Liver (tissue), 9 donors: Measurements from ENCODE around the gene FAM181A. TPM values are rescaled to one million over a fixed set of nuclear protein-coding genes. Genes with fewer than 3 reads are reported as not detected.

Experiments
- DNase-seq: peaks from one replicate; pipeline ENCODE4 v3.0.0-alpha.2; 2017; ENCODE audit warnings: low spot score
- H3K27ac ChIP-seq, 2 donors: one replicate each; pipeline ENCODE4 v1.7.0; 2013; ENCODE audit warnings: inconsistent platforms in 2 of 2, low read length in 2 of 2, control low read depth in 1 of 2, low read depth in 1 of 2, mild to moderate bottlenecking in 1 of 2
- H3K27me3 ChIP-seq, 4 donors: one replicate each; pipeline versions ENCODE4 v1.6.1 to v1.7.0; 2013; ENCODE audit warnings: low read length in 3 of 4, inconsistent platforms in 1 of 4, mild to moderate bottlenecking in 1 of 4, moderate library complexity in 1 of 4; ENCODE audit not compliant: control insufficient read depth in 4 of 4, insufficient read depth in 4 of 4
- H3K36me3 ChIP-seq, 4 donors: one replicate each; pipeline versions ENCODE4 v1.6.1 to v1.7.0; 2013; ENCODE audit warnings: low read length in 3 of 4, mild to moderate bottlenecking in 3 of 4, low read depth in 1 of 4, moderate library complexity in 1 of 4; ENCODE audit not compliant: control insufficient read depth in 4 of 4, insufficient read depth in 3 of 4
- H3K4me1 ChIP-seq, 4 donors: one replicate each; pipeline versions ENCODE4 v1.6.1 to v1.7.0; 2013; ENCODE audit warnings: low read length in 3 of 4, mild to moderate bottlenecking in 3 of 4, moderate library complexity in 1 of 4; ENCODE audit not compliant: control insufficient read depth in 4 of 4, insufficient read depth in 4 of 4
- H3K4me3 ChIP-seq, 3 donors: one replicate each; pipeline versions ENCODE4 v1.6.1 to v1.7.0; 2013; ENCODE audit warnings: low read length in 3 of 3, control low read depth in 1 of 3, low read depth in 1 of 3, mild to moderate bottlenecking in 1 of 3
- H3K9ac ChIP-seq, 2 donors: one replicate each; pipeline ENCODE4 v1.7.0; 2013; ENCODE audit warnings: low read length in 2 of 2, mild to moderate bottlenecking in 2 of 2, moderate library complexity in 2 of 2, control low read depth in 1 of 2, low read depth in 1 of 2
- H3K9me3 ChIP-seq, 4 donors: one replicate each; pipeline versions ENCODE4 v1.6.1 to v1.7.0; 2013; ENCODE audit warnings: low read length in 3 of 4; ENCODE audit not compliant: control insufficient read depth in 4 of 4
- FOXA1 ChIP-seq: IDR thresholded peaks from 2 replicates; pipeline ENCODE4 v1.6.1; 2016; ENCODE audit warnings: antibody characterized with exemption
- FOXA2 ChIP-seq: IDR thresholded peaks from 2 replicates; pipeline ENCODE4 v1.6.1; 2016; ENCODE audit warnings: antibody characterized with exemption
- GABPA ChIP-seq, 2 donors: IDR thresholded peaks in 1 of 2; conservative IDR thresholded peaks in 1 of 2; 2 replicates each; pipeline ENCODE4 v1.6.1; 2016; ENCODE audit warnings: antibody characterized with exemption in 2 of 2, mild to moderate bottlenecking in 1 of 2, moderate library complexity in 1 of 2
- HNF4A ChIP-seq, 2 donors: conservative IDR thresholded peaks; 2 replicates each; pipeline ENCODE4 v1.6.1; 2016; ENCODE audit warnings: antibody characterized with exemption in 2 of 2, mild to moderate bottlenecking in 2 of 2
- JUND ChIP-seq, 2 donors: IDR thresholded peaks; 2 replicates each; pipeline ENCODE4 v1.6.1; 2016; ENCODE audit warnings: antibody characterized with exemption in 2 of 2
- NR2F2 ChIP-seq: IDR thresholded peaks from 2 replicates; pipeline ENCODE4 v1.6.1; 2016; ENCODE audit warnings: antibody characterized with exemption
- RAD21 ChIP-seq, 2 donors: IDR thresholded peaks; 2 replicates each; pipeline ENCODE4 v1.6.1; 2016; ENCODE audit warnings: antibody characterized with exemption in 2 of 2, mild to moderate bottlenecking in 2 of 2
- RXRA ChIP-seq, 2 donors: IDR thresholded peaks; 2 replicates each; pipeline ENCODE4 v1.6.1; 2017 to 2018; ENCODE audit warnings: antibody characterized with exemption in 2 of 2, mild to moderate bottlenecking in 1 of 2
- SP1 ChIP-seq: IDR thresholded peaks from 2 replicates; pipeline ENCODE4 v1.6.1; 2018; ENCODE audit warnings: antibody characterized with exemption, mild to moderate bottlenecking
- TAF1 ChIP-seq: conservative IDR thresholded peaks from 2 replicates; pipeline ENCODE4 v1.6.1; 2016; ENCODE audit warnings: antibody characterized with exemption, mild to moderate bottlenecking
- WGBS: extraction: QIAGEN DNeasy Blood & Tissue Kit; methylation state at CpG from one replicate; pipeline ENCODE4 v1.1.7; 2013; 5-methylcytosine and 5-hydroxymethylcytosine counted together
- polyA plus RNA-seq, 2 donors: library from polyadenylated mRNA; stranded (reverse) in 1 of 2; unstranded in 1 of 2; fragments of 200-250 nt in 1 of 2; fragments of >200 nt in 1 of 2; fragmentation: Nextera tagmentation in 1 of 2; extraction: Ambion mirVana in 1 of 2; gene quantifications; one replicate each; pipeline versions ENCODE4 v1.2.1 to v1.2.3, GENCODE V29; 2013 to 2015
- total RNA-seq, 2 donors: library from RNA; depleted of rRNA; stranded (reverse); fragments of >200 nt; gene quantifications; one replicate each; pipeline ENCODE4 v1.2.3, GENCODE V29; 2014
- TF ChIP-seq, protein P1 (sequence below): fragments of 150-350 bp; IDR thresholded peaks from 2 replicates; pipeline ENCODE4 v1.5.1; 2017; ENCODE audit warnings: improper control_type of control experiment, low read depth, low read length; ENCODE audit not compliant: missing input control
- TF ChIP-seq, protein P2 (sequence below): IDR thresholded peaks from 2 replicates; pipeline ENCODE4 v1.6.1; 2016; ENCODE audit warnings: antibody characterized with exemption
- TF ChIP-seq, protein P3 (sequence below): IDR thresholded peaks from 2 replicates; pipeline ENCODE4 v1.6.1; 2016; ENCODE audit warnings: antibody characterized with exemption, mild to moderate bottlenecking
- TF ChIP-seq, protein P4 (sequence below): IDR thresholded peaks from 2 replicates; pipeline ENCODE4 v1.6.1; 2016; ENCODE audit warnings: antibody characterized with exemption
- donor health status: healthy.
- donor health status: healthy.
- donor health status: healthy.
- donor health status: healthy.
- donor health status: healthy.

The FAM181A gene
- total and polyA plus RNA-seq, 4 donors, result not detected

DNA sequence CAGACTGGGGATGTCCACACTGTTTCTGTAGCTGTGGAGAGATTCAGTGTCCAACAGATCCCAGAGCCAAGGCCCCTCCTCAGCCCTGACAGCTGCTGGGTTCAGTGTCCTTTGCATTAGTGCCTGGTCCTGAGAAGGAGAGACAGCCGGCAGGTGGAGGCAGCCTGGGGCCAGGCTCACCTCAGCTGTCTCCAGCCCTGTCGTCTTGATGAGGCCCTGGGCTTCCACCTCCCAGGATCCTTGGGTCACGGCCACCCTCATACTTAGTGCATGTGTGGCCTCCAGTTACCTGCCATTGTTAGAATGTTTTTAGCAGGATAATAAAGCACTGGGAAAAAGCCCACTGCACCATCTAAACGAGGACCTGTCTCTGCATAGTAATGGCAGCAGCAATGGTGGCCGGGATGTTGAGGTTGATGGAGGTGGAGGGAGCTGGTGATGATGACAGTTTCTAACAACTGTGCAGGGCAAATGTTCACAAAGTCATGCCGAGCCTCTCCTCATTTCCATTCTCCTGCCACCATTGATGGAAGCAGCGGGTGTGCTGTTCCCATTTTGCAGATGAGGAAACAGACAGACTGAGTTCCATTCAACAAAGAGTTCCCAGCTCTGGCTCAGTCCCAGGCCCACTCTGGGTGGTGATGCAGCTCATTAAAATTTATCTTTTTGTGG, 31.6 kb downstream of the FAM181A start:
- H3K27me3 ChIP-seq, result no peaks in the 10 kb centered on the region
- H3K9ac ChIP-seq, result no peak overlapping the region
- H3K36me3 ChIP-seq, result no peaks in the 10 kb centered on the region
- H3K27ac ChIP-seq, result peak overlapping the region in 1 of 2 donors; percentile 23
- H3K9me3 ChIP-seq, result no peaks in the 10 kb centered on the region
- DNase-seq, result no peak
- no peak for TF ChIP-seq HNF4A (conservative IDR thresholded peaks at IDR 0.05)
- TF ChIP-seq, protein P1, sequence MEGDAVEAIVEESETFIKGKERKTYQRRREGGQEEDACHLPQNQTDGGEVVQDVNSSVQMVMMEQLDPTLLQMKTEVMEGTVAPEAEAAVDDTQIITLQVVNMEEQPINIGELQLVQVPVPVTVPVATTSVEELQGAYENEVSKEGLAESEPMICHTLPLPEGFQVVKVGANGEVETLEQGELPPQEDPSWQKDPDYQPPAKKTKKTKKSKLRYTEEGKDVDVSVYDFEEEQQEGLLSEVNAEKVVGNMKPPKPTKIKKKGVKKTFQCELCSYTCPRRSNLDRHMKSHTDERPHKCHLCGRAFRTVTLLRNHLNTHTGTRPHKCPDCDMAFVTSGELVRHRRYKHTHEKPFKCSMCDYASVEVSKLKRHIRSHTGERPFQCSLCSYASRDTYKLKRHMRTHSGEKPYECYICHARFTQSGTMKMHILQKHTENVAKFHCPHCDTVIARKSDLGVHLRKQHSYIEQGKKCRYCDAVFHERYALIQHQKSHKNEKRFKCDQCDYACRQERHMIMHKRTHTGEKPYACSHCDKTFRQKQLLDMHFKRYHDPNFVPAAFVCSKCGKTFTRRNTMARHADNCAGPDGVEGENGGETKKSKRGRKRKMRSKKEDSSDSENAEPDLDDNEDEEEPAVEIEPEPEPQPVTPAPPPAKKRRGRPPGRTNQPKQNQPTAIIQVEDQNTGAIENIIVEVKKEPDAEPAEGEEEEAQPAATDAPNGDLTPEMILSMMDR, result no peak
- TF ChIP-seq RAD21 (IDR thresholded peaks at IDR 0.05), result no peak
- no peak for TF ChIP-seq FOXA2
- no peak for TF ChIP-seq RXRA (IDR thresholded peaks at IDR 0.05)
- TF ChIP-seq, protein P2, sequence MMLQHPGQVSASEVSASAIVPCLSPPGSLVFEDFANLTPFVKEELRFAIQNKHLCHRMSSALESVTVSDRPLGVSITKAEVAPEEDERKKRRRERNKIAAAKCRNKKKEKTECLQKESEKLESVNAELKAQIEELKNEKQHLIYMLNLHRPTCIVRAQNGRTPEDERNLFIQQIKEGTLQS, result no peak
- TF ChIP-seq, protein P3, sequence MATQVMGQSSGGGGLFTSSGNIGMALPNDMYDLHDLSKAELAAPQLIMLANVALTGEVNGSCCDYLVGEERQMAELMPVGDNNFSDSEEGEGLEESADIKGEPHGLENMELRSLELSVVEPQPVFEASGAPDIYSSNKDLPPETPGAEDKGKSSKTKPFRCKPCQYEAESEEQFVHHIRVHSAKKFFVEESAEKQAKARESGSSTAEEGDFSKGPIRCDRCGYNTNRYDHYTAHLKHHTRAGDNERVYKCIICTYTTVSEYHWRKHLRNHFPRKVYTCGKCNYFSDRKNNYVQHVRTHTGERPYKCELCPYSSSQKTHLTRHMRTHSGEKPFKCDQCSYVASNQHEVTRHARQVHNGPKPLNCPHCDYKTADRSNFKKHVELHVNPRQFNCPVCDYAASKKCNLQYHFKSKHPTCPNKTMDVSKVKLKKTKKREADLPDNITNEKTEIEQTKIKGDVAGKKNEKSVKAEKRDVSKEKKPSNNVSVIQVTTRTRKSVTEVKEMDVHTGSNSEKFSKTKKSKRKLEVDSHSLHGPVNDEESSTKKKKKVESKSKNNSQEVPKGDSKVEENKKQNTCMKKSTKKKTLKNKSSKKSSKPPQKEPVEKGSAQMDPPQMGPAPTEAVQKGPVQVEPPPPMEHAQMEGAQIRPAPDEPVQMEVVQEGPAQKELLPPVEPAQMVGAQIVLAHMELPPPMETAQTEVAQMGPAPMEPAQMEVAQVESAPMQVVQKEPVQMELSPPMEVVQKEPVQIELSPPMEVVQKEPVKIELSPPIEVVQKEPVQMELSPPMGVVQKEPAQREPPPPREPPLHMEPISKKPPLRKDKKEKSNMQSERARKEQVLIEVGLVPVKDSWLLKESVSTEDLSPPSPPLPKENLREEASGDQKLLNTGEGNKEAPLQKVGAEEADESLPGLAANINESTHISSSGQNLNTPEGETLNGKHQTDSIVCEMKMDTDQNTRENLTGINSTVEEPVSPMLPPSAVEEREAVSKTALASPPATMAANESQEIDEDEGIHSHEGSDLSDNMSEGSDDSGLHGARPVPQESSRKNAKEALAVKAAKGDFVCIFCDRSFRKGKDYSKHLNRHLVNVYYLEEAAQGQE, result no peak
- TF ChIP-seq FOXA1, result no peak
- TF ChIP-seq, protein P4, sequence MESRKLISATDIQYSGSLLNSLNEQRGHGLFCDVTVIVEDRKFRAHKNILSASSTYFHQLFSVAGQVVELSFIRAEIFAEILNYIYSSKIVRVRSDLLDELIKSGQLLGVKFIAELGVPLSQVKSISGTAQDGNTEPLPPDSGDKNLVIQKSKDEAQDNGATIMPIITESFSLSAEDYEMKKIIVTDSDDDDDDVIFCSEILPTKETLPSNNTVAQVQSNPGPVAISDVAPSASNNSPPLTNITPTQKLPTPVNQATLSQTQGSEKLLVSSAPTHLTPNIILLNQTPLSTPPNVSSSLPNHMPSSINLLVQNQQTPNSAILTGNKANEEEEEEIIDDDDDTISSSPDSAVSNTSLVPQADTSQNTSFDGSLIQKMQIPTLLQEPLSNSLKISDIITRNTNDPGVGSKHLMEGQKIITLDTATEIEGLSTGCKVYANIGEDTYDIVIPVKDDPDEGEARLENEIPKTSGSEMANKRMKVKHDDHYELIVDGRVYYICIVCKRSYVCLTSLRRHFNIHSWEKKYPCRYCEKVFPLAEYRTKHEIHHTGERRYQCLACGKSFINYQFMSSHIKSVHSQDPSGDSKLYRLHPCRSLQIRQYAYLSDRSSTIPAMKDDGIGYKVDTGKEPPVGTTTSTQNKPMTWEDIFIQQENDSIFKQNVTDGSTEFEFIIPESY, result no peak
- TF ChIP-seq SP1, result no peak
- no peak for TF ChIP-seq TAF1
- no peak for TF ChIP-seq JUND (IDR thresholded peaks at IDR 0.05)
- TF ChIP-seq GABPA (IDR thresholded peaks at IDR 0.05 in 1 of 2, conservative IDR thresholded peaks at IDR 0.05 in 1 of 2), result no peak
- no peak for TF ChIP-seq NR2F2
- no peak overlapping the region for H3K4me3 ChIP-seq
- H3K4me1 ChIP-seq, result peaks cover 3 to 22% (median 10%) of the 10 kb centered on the region in 4 donors
- WGBS, result 88% methylated on average over 7 of the region's 7 CpGs
